ENCODE data around the gene PPIP5K1. TPM values are rescaled to one million over a fixed set of nuclear protein-coding genes. Genes with fewer than 3 reads are reported as not detected.

PPIP5K1 gene
- polyA plus RNA-seq, 1 donor (not counting 4 experiments of a cell fraction or from before 2014, with no cell fraction given), result 52.9 TPM

GRCh38 chr15:43484455-43484854 lies 105.6 kb downstream of the PPIP5K1 start:
- Histone ChIP-seq H3K79me2 (ENCODE audit: control insufficient read depth, insufficient read depth, low read length) (no peaks in the 10 kb centered on the region), H3K9me1 (ENCODE audit: control insufficient read depth, extremely low read depth, insufficient read depth, low read length) (no peaks in the 10 kb centered on the region), H3K4me3 (ENCODE audit: control insufficient read depth in 2 of 3, extremely low read depth in 1 of 3, insufficient read depth in 2 of 3, low read depth in 1 of 3, low read length in 3 of 3) (no peak overlapping the region), H3K4me2 (ENCODE audit: control insufficient read depth, extremely low read depth, insufficient read depth, low read depth, low read length) (no peak overlapping the region), H3K9ac (ENCODE audit: control insufficient read depth, extremely low read depth, insufficient read depth, low read length) (no peak overlapping the region), H4K20me1 (ENCODE audit: control insufficient read depth, extremely low read depth, insufficient read depth, low read length) (no peaks in the 10 kb centered on the region), H3K27me3 (ENCODE audit: control insufficient read depth, extremely low read depth, insufficient read depth, low read length) (no peaks in the 10 kb centered on the region), H3K27ac (ENCODE audit: control insufficient read depth, insufficient read depth, low read length) (no peak overlapping the region), H2AFZ (ENCODE audit: control insufficient read depth, low read length) (no peak overlapping the region), H3K36me3 (ENCODE audit: control insufficient read depth in 2 of 2, extremely low read depth in 1 of 2, insufficient read depth in 2 of 2, low read length in 2 of 2) (peaks cover 3 to 13% of the 10 kb centered on the region in 2 experiments), H3K9me3 (ENCODE audit: control insufficient read depth, low read depth, low read length) (no peaks in the 10 kb centered on the region), H3K4me1 (ENCODE audit: control insufficient read depth, extremely low read depth, insufficient read depth, low read length) (no peaks in the 10 kb centered on the region)
- DNase-seq (ENCODE audit: low read depth, low spot score), result no peak
- dilution Hi-C loops (cut with MboI; ENCODE audit: extremely low pct_ligation_motif_present, low sequenced_read_pairs), result no loop called here
- TF ChIP-seq, protein P1, sequence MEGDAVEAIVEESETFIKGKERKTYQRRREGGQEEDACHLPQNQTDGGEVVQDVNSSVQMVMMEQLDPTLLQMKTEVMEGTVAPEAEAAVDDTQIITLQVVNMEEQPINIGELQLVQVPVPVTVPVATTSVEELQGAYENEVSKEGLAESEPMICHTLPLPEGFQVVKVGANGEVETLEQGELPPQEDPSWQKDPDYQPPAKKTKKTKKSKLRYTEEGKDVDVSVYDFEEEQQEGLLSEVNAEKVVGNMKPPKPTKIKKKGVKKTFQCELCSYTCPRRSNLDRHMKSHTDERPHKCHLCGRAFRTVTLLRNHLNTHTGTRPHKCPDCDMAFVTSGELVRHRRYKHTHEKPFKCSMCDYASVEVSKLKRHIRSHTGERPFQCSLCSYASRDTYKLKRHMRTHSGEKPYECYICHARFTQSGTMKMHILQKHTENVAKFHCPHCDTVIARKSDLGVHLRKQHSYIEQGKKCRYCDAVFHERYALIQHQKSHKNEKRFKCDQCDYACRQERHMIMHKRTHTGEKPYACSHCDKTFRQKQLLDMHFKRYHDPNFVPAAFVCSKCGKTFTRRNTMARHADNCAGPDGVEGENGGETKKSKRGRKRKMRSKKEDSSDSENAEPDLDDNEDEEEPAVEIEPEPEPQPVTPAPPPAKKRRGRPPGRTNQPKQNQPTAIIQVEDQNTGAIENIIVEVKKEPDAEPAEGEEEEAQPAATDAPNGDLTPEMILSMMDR (optimal IDR thresholded peaks at IDR 0.05 in 1 of 3, IDR thresholded peaks at IDR 0.05 in 1 of 3, conservative IDR thresholded peaks at IDR 0.05 in 1 of 3; ENCODE audit: extremely low read depth in 1 of 3, insufficient read depth in 2 of 3, low read length in 3 of 3), result no peak
- no peak for TF ChIP-seq EZH2 (IDR thresholded peaks at IDR 0.05; ENCODE audit: low read length)
- FAIRE-seq, result no peak

Small RNA genes within 50 kb of the gene (small RNA-seq; reads per million reads assigned to genes)
- 0 reads per million in 3 experiments for gene RNU6-554P (ENCODE audit: insufficient read length in 3 of 3, low read depth in 3 of 3, low replicate concordance in 1 of 3)
- 0 reads per million in 3 experiments for gene RNU6-610P (ENCODE audit: insufficient read length in 3 of 3, low read depth in 3 of 3, low replicate concordance in 1 of 3)

Other genes with a start within 250 kb of the PPIP5K1 start
- 8.5 to 9.7 TPM (median 8.7 TPM) in 3 replicates for gene ZSCAN29, start 219.2 kb downstream of the PPIP5K1 start, polyA plus RNA-seq
- 13.5 to 16.1 TPM (median 15.9 TPM) in 3 replicates for gene TUBGCP4, start 219.1 kb downstream of the PPIP5K1 start, polyA plus RNA-seq
- 26.2 to 36.7 TPM (median 30.7 TPM) in 3 replicates for gene TP53BP1, start 97.1 kb downstream of the PPIP5K1 start, polyA plus RNA-seq
- gene MAP1A, start 72.6 kb downstream of the PPIP5K1 start, polyA plus RNA-seq, result 0.13 to 0.18 TPM (median 0.14 TPM) in 3 replicates
- gene CKMT1B, start 3.8 kb upstream of the PPIP5K1 start, polyA plus RNA-seq, result 59.4 to 64.8 TPM (median 63.9 TPM) in 3 replicates
- gene STRC, start 28.6 kb upstream of the PPIP5K1 start, polyA plus RNA-seq, result 0.12 to 0.31 TPM (median 0.12 TPM) in 3 replicates
- 1.7 to 4.2 TPM (median 3.5 TPM) in 3 replicates for gene CATSPER2, start 58.6 kb upstream of the PPIP5K1 start, polyA plus RNA-seq
- 47.4 to 70.1 TPM (median 60.0 TPM) in 3 replicates for gene CKMT1A, start 103.7 kb upstream of the PPIP5K1 start, polyA plus RNA-seq
- gene PDIA3, start 156.2 kb upstream of the PPIP5K1 start, polyA plus RNA-seq, result 124 to 353 TPM (median 338 TPM) in 3 replicates
- 10.6 to 52.2 TPM (median 17.9 TPM) in 3 replicates for gene ELL3, start 186.8 kb upstream of the PPIP5K1 start, polyA plus RNA-seq
- 534 to 968 TPM (median 719 TPM) in 3 replicates for gene SERF2, start 202.1 kb upstream of the PPIP5K1 start, polyA plus RNA-seq
- gene SERINC4, start 210.0 kb upstream of the PPIP5K1 start, polyA plus RNA-seq, result 0.05 to 0.14 TPM in 2 of 3 replicates, not detected in the other
- gene HYPK, start 210.4 kb upstream of the PPIP5K1 start, polyA plus RNA-seq, result 8.8 to 27.5 TPM (median 11.7 TPM) in 3 replicates
- gene MFAP1, start 234.5 kb upstream of the PPIP5K1 start, polyA plus RNA-seq, result 20.0 to 33.1 TPM (median 25.6 TPM) in 3 replicates
- gene WDR76, start 236.8 kb upstream of the PPIP5K1 start, polyA plus RNA-seq, result 0.66 to 5.0 TPM (median 4.7 TPM) in 3 replicates